GM12878 (cell line): ENCODE measurements around the gene COL5A1. TPM values are rescaled to one million over a fixed set of nuclear protein-coding genes. Genes with fewer than 3 reads are reported as not detected.

Experiments
- ATAC-seq: fragments of 200-7000 bp; cut with Tn5 transposase; 3 replicates; pipeline ENCODE4 v1.9.1; 2020; ENCODE audit warnings: mild to moderate bottlenecking, moderate library complexity
- BruUV-seq: library from RNA; stranded (reverse); fragments of 400-500 nt; replicated peaks from 2 replicates; lab custom pipeline; 2021; lab: Mats Ljungman, UMichigan
- CTCF ChIA-PET: fragments of 300-600 bp; sonication (Branson Sonifier 250); formaldehyde crosslinking; extraction: SDS; loops from one replicate; lab custom pipeline; 2021; ENCODE audit warnings: inconsistent platforms; lab: Yijun Ruan, JAX
- POLR2A ChIA-PET: fragments of 350-600 bp; formaldehyde crosslinking; extraction: SDS; loops from one replicate; lab custom pipeline; 2021; ENCODE audit warnings: inconsistent platforms; lab: Charles Lee
- RAD21 ChIA-PET: fragments of 300-600 bp; sonication (Branson Sonifier 250); formaldehyde crosslinking; loops from one replicate; lab custom pipeline; 2023; ENCODE audit warnings: antibody characterized with exemption; ENCODE audit not compliant: unreplicated experiment; lab: Charles Lee
- SMC1A ChIA-PET: fragments of 300-600 bp; sonication (Branson Sonifier 250); formaldehyde crosslinking; loops from one replicate; lab custom pipeline; 2023; ENCODE audit not compliant: unreplicated experiment, uncharacterized antibody; lab: Charles Lee
- DNase-seq: peaks from one replicate; pipeline ENCODE4 v3.0.0-alpha.2; 2011; ENCODE audit warnings: low read depth, low spot score
- FAIRE-seq: peaks from 3 replicates; lab custom pipeline; 2011; peaks lifted over from hg19 to GRCh38; lab: Jason Lieb, UNC
- H2AFZ ChIP-seq: 2 replicates; pipeline ENCODE4 v1.6.0; 2011; ENCODE audit warnings: low read depth, low read length, control low read depth; ENCODE audit not compliant: control insufficient read depth
- H3K27ac ChIP-seq: 2 replicates; pipeline ENCODE4 v1.5.1; 2011; ENCODE audit warnings: control low read depth; ENCODE audit not compliant: control insufficient read depth, insufficient read depth
- H3K27me3 ChIP-seq, 2 experiments: replicated peaks in 1 of 2; 2 replicates each; pipeline versions ENCODE4 v1.6.0 to v1.6.1; 2011; ENCODE audit warnings: low read length in 1 of 2; ENCODE audit not compliant: control insufficient read depth in 2 of 2, insufficient read depth in 2 of 2
- H3K36me3 ChIP-seq, 2 experiments: 2 replicates each; pipeline ENCODE4 v1.5.1; 2011; ENCODE audit warnings: low read length in 1 of 2; ENCODE audit not compliant: control insufficient read depth in 2 of 2, insufficient read depth in 2 of 2
- H3K4me1 ChIP-seq: 2 replicates; pipeline ENCODE4 v1.6.1; 2011; ENCODE audit warnings: mild to moderate bottlenecking, low read length, moderate library complexity, mixed read lengths; ENCODE audit not compliant: control insufficient read depth, insufficient read depth
- H3K4me2 ChIP-seq: 2 replicates; pipeline ENCODE4 v1.6.0; 2011; ENCODE audit warnings: control low read depth; ENCODE audit not compliant: control insufficient read depth, insufficient read depth
- H3K4me3 ChIP-seq: fragments of 200-600 bp; sonication (generic); 2 replicates; pipeline ENCODE4 v1.5.1; 2016
- H3K79me2 ChIP-seq: 2 replicates; pipeline ENCODE4 v1.6.0; 2011; ENCODE audit warnings: low read length; ENCODE audit not compliant: control insufficient read depth, insufficient read depth
- H3K9ac ChIP-seq: 2 replicates; pipeline ENCODE4 v1.8.0; 2011; ENCODE audit warnings: low read length, control low read depth, mixed read lengths; ENCODE audit not compliant: control insufficient read depth, insufficient read depth
- H3K9me3 ChIP-seq: replicated peaks from 3 replicates; pipeline ENCODE4 v1.5.1; 2011; ENCODE audit warnings: mild to moderate bottlenecking, low read length; ENCODE audit not compliant: control insufficient read depth, insufficient read depth
- H4K20me1 ChIP-seq: 2 replicates; pipeline ENCODE4 v1.6.0; 2011; ENCODE audit not compliant: control insufficient read depth, insufficient read depth
- CEBPB ChIP-seq, 2 experiments: fragments of 150-350 bp in 1 of 2; IDR thresholded peaks; 2 replicates each; pipeline ENCODE4 v1.6.1; 2012 to 2014; ENCODE audit warnings: low read depth in 2 of 2, low read length in 2 of 2, borderline replicate concordance in 1 of 2, inconsistent platforms in 1 of 2
- CEBPZ ChIP-seq: fragments of 150-350 bp; IDR thresholded peaks from 2 replicates; pipeline ENCODE4 v1.6.1; 2016; ENCODE audit warnings: low read depth, low read length
- FOXK2 ChIP-seq: fragments of 450-650 bp; IDR thresholded peaks from 2 replicates; pipeline ENCODE4 v1.6.1; 2017; ENCODE audit warnings: mild to moderate bottlenecking, moderate library complexity
- IKZF1 ChIP-seq: fragments of 450-650 bp; conservative IDR thresholded peaks from 2 replicates; pipeline ENCODE4 v1.6.1; 2017; ENCODE audit warnings: antibody characterized with exemption, mild to moderate bottlenecking
- JUNB ChIP-seq: IDR thresholded peaks from 2 replicates; pipeline ENCODE4 v1.6.1; 2016; ENCODE audit warnings: antibody characterized with exemption, mild to moderate bottlenecking
- KAT2A ChIP-seq: conservative IDR thresholded peaks from 2 replicates; pipeline ENCODE4 v1.6.1; 2011; ENCODE audit warnings: low read depth, low read length; ENCODE audit not compliant: control insufficient read depth
- LARP7 ChIP-seq: fragments of 450-650 bp; IDR thresholded peaks from 2 replicates; pipeline ENCODE4 v1.6.1; 2017; ENCODE audit warnings: mild to moderate bottlenecking
- MTA3 ChIP-seq: IDR thresholded peaks from 2 replicates; pipeline ENCODE4 v1.6.1; 2012; ENCODE audit warnings: low read length, inconsistent platforms, borderline replicate concordance
- NR2C1 ChIP-seq: fragments of 450-650 bp; IDR thresholded peaks from 2 replicates; pipeline ENCODE4 v1.6.1; 2017; ENCODE audit warnings: antibody characterized with exemption, mild to moderate bottlenecking, moderate library complexity
- RAD21 ChIP-seq: IDR thresholded peaks from 2 replicates; pipeline ENCODE4 v1.6.1; 2011; ENCODE audit warnings: mild to moderate bottlenecking, low read depth, low read length, moderate library complexity; ENCODE audit not compliant: insufficient read depth
- RB1 ChIP-seq: fragments of 450-650 bp; formaldehyde crosslinking; IDR thresholded peaks from 2 replicates; pipeline ENCODE4 v1.6.1; 2017; ENCODE audit warnings: mild to moderate bottlenecking, borderline replicate concordance
- SRF ChIP-seq, 2 experiments: IDR thresholded peaks; 2 replicates each; pipeline ENCODE4 v1.6.1; 2011; ENCODE audit warnings: low read depth in 2 of 2, low read length in 2 of 2, mild to moderate bottlenecking in 1 of 2, moderate library complexity in 1 of 2
- ZNF207 ChIP-seq: fragments of 450-650 bp; IDR thresholded peaks from 2 replicates; pipeline ENCODE4 v1.6.1; 2014; ENCODE audit warnings: antibody characterized with exemption, mild to moderate bottlenecking, borderline replicate concordance
- ZNF217 ChIP-seq: fragments of 450-650 bp; IDR thresholded peaks from 2 replicates; pipeline ENCODE4 v1.6.1; 2017; ENCODE audit warnings: antibody characterized with exemption, mild to moderate bottlenecking
- WGBS: methylation state at CpG from one replicate; pipeline ENCODE4 v1.1.6; 2016; ENCODE audit warnings: low lambda C conversion rate; ENCODE audit not compliant: insufficient replicate concordance, insufficient coverage; ENCODE audit errors: missing lambda C conversion rate; 5-methylcytosine and 5-hydroxymethylcytosine counted together
- in situ Hi-C: fragments of 300-500 bp; cut with MboI; formaldehyde crosslinking; loops from 9 replicates; pipeline ENCODE4 v1.14.3; 2018; ENCODE audit warnings: mixed read lengths
- intact Hi-C: fragments of 100-400 bp; cut with micrococcal nuclease; formaldehyde crosslinking; loops from one replicate; pipeline ENCODE4 v1.14.2; 2022; ENCODE audit not compliant: unreplicated experiment
- polyA plus RNA-seq, 11 experiments: library from polyadenylated mRNA; depleted of rRNA in 4 of 11; unstranded in 6 of 11; stranded (reverse) in 5 of 11; fragments of >200 nt; fragmentation: Nextera tagmentation in 4 of 11; fragmentation: Illumina TruSeq in 1 of 11; extraction: Ambion mirVana in 4 of 11; extraction: Trizol in 1 of 11; gene quantifications; 1 replicate in 1 of 11; 2 replicates in 10 of 11; pipeline versions ENCODE4 v1.2.1 to v1.2.3, GENCODE V29; 2011 to 2016; ENCODE audit warnings: inconsistent platforms in 2 of 11, missing spikeins in 2 of 11, low read depth in 1 of 11
- total RNA-seq, 4 experiments: library from RNA; depleted of rRNA in 3 of 4; stranded (reverse); fragments of >200 nt in 3 of 4; fragmentation: Illumina TruSeq in 1 of 4; extraction: Trizol in 1 of 4; gene quantifications; 2 replicates each; pipeline versions ENCODE4 v1.2.1 to v1.2.3, GENCODE V29; 2013 to 2021

Gene COL5A1
- total and polyA plus RNA-seq, 10 of the 15 experiments (the other 5 are each of a cell fraction or from before 2014, with no cell fraction given): under 0.01 to 0.15 (median 0.13) TPM; not detected in 4

- H2AFZ ChIP-seq: no peak overlapping the region
Observed at GRCh38 chr9:134734270-134734669, 92.7 kb downstream of the COL5A1 start.

More at GRCh38 chr9:134734270-134734669, 92.7 kb downstream of the COL5A1 start:
- Histone ChIP-seq H3K9ac (no peak overlapping the region), H3K79me2 (no peaks in the 10 kb centered on the region), H4K20me1 (no peaks in the 10 kb centered on the region), H3K36me3 (no peaks in the 10 kb centered on the region), H3K4me3 (no peak overlapping the region), H3K4me2 (no peak overlapping the region), H3K27ac (no peak overlapping the region), H3K27me3 (no peaks in the 10 kb centered on the region), H3K9me3 (no peaks in the 10 kb centered on the region), H3K4me1 (no peaks in the 10 kb centered on the region)
- TF ChIP-seq RB1 (no peak), RAD21 (no peak), ZNF217 (no peak), JUNB (no peak), KAT2A (no peak), CEBPZ (no peak), SRF (IDR thresholded peaks at IDR 0.05; ENCODE audit: low read depth in 2 of 2, low read length in 2 of 2) (no peak), ZNF207 (no peak), NR2C1 (no peak), IKZF1 (no peak), MTA3 (no peak), LARP7 (no peak), CEBPB (IDR thresholded peaks at IDR 0.05; ENCODE audit: borderline replicate concordance in 1 of 2, low read depth in 2 of 2, low read length in 2 of 2) (no peak), FOXK2 (no peak)
- SMC1A ChIA-PET: no interaction called here
- CTCF ChIA-PET: no interaction called here
- no peak for FAIRE-seq
- intact Hi-C loops (no loop called here), in situ Hi-C loops (no loop called here)
- RAD21 ChIA-PET: no interaction called here
- 20% methylated on average over 8 of the region's 8 CpGs for WGBS
- POLR2A ChIA-PET: no interaction called here
- DNase-seq: no peak
- no TSS peak for BruUV-seq
- ATAC-seq: no peak
